Suprapubic skin (tissue), 4 donors: ENCODE data around the gene C1S. TPM values are rescaled to one million over a fixed set of nuclear protein-coding genes. Genes with fewer than 3 reads are reported as not detected.

Experiments
- DNase-seq, 2 donors: peaks; one replicate each; pipeline ENCODE4 v3.0.0-alpha.2; 2019; ENCODE audit warnings: low spot score in 2 of 2
- H3K27ac ChIP-seq: fragments of 200-600 bp; sonication (generic); one replicate; pipeline ENCODE4 v1.5.1; 2019
- H3K27me3 ChIP-seq: fragments of 200-600 bp; sonication (generic); one replicate; pipeline ENCODE4 v1.5.1; 2019
- H3K36me3 ChIP-seq: fragments of 200-600 bp; sonication (generic); one replicate; pipeline ENCODE4 v1.5.1; 2019
- H3K4me1 ChIP-seq: fragments of 200-600 bp; sonication (generic); one replicate; pipeline ENCODE4 v1.5.1; 2019
- H3K4me3 ChIP-seq: fragments of 200-600 bp; sonication (generic); one replicate; pipeline ENCODE4 v1.5.1; 2019; ENCODE audit warnings: mild to moderate bottlenecking
- H3K9me3 ChIP-seq: fragments of 200-600 bp; sonication (generic); one replicate; pipeline ENCODE4 v1.5.1; 2019
- EP300 ChIP-seq: sonication (generic); formaldehyde crosslinking; IDR thresholded peaks from one replicate; pipeline ENCODE4 v1.6.1; 2017; ENCODE audit warnings: antibody characterized with exemption
- POLR2A ChIP-seq, 2 donors: fragments of 450-650 bp; IDR thresholded peaks; one replicate each; pipeline ENCODE4 v1.6.1; 2017; ENCODE audit warnings: antibody characterized with exemption in 2 of 2, mild to moderate bottlenecking in 2 of 2, moderate library complexity in 2 of 2
- POLR2AphosphoS5 ChIP-seq, 3 donors: sonication (generic); formaldehyde crosslinking; IDR thresholded peaks; one replicate each; pipeline ENCODE4 v1.6.1; 2017; ENCODE audit warnings: antibody characterized with exemption in 3 of 3
- WGBS: methylation state at CpG from one replicate; pipeline ENCODE4 v1.1.5; 2018; 5-methylcytosine and 5-hydroxymethylcytosine counted together
- total RNA-seq, 4 donors: library from RNA; depleted of rRNA; stranded (reverse); fragments of >200 nt; gene quantifications; one replicate each; pipeline ENCODE4 v1.1.0, GENCODE V29; 2016
- TF ChIP-seq, protein P1 (sequence below), 2 donors: fragments of 200-600 bp in 1 of 2; fragments of 450-650 bp in 1 of 2; sonication (generic) in 1 of 2; IDR thresholded peaks; one replicate each; pipeline ENCODE4 v1.5.1; 2016 to 2019; ENCODE audit warnings: antibody characterized with exemption in 2 of 2, mild to moderate bottlenecking in 1 of 2, moderate library complexity in 1 of 2

C1S gene
- total RNA-seq, 4 donors from 2014 or later, result 62.6 to 99.6 (median 65.6) TPM

DNA sequence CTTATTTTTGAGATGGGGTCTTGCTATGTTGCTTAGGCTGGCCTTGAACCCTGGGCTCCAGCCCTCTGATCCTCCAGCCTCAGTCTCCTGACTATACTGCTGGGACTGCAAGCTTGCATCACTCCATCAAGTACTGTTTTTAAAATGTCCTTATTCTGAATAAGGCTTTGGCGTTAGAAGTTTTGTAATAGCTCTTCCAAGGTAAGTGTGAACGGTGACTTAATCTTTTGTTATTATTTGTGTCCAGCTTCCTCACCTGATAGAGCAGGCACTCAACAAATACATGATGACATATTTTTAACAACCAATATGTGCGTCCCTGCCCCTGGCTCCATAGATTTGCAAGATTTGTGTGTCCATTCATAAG lies 47.1 kb downstream of the C1S start:
- DNase-seq, result peak in 1 of 2 donors; percentile 33
- Histone ChIP-seq H3K4me1 (peaks cover 31% of the 10 kb centered on the region), H3K27ac (peak overlapping the region; percentile 97), H3K27me3 (no peaks in the 10 kb centered on the region), H3K36me3 (peaks cover 6% of the 10 kb centered on the region), H3K9me3 (no peaks in the 10 kb centered on the region), H3K4me3 (peak overlapping the region; percentile 63)
- TF ChIP-seq EP300 (no peak), POLR2A (IDR thresholded peaks at IDR 0.05) (no peak), POLR2AphosphoS5 (IDR thresholded peaks at IDR 0.05) (no peak)
- TF ChIP-seq, protein P1, sequence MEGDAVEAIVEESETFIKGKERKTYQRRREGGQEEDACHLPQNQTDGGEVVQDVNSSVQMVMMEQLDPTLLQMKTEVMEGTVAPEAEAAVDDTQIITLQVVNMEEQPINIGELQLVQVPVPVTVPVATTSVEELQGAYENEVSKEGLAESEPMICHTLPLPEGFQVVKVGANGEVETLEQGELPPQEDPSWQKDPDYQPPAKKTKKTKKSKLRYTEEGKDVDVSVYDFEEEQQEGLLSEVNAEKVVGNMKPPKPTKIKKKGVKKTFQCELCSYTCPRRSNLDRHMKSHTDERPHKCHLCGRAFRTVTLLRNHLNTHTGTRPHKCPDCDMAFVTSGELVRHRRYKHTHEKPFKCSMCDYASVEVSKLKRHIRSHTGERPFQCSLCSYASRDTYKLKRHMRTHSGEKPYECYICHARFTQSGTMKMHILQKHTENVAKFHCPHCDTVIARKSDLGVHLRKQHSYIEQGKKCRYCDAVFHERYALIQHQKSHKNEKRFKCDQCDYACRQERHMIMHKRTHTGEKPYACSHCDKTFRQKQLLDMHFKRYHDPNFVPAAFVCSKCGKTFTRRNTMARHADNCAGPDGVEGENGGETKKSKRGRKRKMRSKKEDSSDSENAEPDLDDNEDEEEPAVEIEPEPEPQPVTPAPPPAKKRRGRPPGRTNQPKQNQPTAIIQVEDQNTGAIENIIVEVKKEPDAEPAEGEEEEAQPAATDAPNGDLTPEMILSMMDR (IDR thresholded peaks at IDR 0.05), result no peak
- WGBS, result 28% methylated on average over 3 of the region's 3 CpGs

DNA sequence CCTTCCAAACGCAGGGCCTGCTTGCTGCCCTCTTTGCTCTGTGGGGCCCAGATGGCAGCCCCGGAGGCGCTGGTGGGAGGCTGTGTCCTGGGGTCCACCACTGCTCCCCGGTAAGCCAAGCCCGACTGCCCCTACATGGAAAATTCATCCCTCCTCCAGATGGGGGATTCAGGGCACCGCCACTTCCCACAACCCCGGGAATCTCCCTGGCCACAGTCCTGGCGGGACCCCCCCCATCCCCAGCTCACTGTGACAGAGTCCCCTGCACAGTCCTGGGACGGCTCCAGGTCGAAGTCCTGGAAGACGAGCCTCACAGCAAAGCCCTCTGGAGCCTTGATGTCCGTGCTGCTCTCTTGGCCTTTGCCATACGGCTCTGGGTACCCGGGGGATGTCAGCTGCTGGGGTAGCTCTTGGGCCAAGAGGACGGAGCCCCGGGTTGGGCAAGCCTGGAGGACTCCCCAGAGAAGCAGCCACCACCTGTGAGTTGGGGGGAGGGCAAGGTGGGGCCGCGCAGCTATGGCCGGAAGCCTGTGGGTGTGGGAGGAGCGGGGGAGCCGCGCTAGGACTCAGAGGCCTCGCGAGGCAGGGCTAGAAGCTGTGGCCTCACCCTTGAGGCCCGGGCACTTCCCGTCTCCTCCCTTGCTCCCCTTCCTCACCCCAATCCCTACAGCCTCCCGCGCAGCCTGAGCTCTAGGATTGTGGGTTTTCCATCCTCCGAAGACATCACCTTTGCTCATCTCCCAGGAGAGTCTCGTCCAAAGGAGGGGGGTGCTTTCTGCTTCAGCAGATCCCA lies 47.7 kb downstream of the C1S start:
- Histone ChIP-seq H3K4me1 (peaks cover 33% of the 10 kb centered on the region), H3K4me3 (peak overlapping the region; percentile 63), H3K27ac (peak overlapping the region; percentile 97), H3K9me3 (no peaks in the 10 kb centered on the region), H3K27me3 (no peaks in the 10 kb centered on the region), H3K36me3 (peaks cover 6% of the 10 kb centered on the region)
- TF ChIP-seq POLR2AphosphoS5 (IDR thresholded peaks at IDR 0.05), result peak in 1 of 3 donors; percentile 60
- TF ChIP-seq, protein P1 (IDR thresholded peaks at IDR 0.05), result no peak
- TF ChIP-seq EP300, result no peak
- peak in 1 of 2 donors; percentile 80 for TF ChIP-seq POLR2A (IDR thresholded peaks at IDR 0.05)
- DNase-seq, result peak; percentile 88 to 90
- 16% methylated on average over 5 of the region's 30 CpGs for WGBS

DNA sequence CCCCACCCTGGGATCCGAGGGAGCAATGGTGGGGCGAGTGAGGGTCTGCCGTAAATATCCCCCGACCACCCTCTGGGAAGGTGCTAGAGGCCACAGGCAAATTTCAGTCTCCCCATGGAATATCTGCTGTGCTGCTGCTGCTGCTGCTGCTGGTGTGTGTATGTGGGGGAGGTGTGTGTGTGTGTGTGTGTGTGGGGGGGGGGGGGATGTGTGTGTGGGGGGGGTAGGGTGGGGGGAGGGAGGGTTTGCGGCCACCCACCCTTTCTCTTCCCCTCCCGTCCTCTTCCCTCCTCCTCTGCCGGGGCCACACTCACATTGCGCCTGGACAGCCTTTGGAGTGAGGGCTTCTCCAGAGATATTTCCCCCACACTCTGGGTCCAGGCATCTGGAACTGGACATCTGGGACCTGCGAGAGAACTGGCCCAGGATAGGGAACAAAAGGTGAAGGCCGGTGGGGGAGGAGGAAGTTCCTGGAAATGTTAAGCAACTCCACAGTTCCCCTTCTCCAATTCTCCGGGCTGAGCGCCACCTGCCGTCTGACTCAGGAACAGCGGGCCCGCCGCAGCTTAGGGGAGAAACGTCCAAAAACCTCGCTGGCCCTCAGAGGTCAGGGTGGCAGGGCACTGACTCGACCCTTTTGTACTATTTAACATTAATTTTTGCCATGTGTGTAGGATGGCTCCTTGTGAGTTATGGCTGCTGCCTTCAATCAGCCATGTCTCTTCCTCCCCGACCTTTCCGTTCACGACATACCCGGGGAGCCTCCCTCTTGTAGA lies 48.5 kb downstream of the C1S start, which contains the start of gene C1RL:
Gene C1RL (minus strand): TSS at position 419 of the 776 bp plus-strand sequence. CDS start 34 bp downstream, at position 385.
- peak within 1 kb of the TSS; percentile 97 for H3K27ac ChIP-seq
- TF ChIP-seq EP300 (peak; percentile 33), POLR2AphosphoS5 (IDR thresholded peaks at IDR 0.05) (peak in 2 of 3 donors; percentile 81 to 84), POLR2A (IDR thresholded peaks at IDR 0.05) (no peak)
- TF ChIP-seq, protein P1 (IDR thresholded peaks at IDR 0.05), result peak; percentile 93 to 99
- 12% methylated on average over 22 of the region's 23 CpGs for WGBS
- H3K4me3 ChIP-seq, result peak within 1 kb of the TSS; percentile 63
- peak; percentile 96 to 97 for DNase-seq
- H3K9me3 ChIP-seq, result no peaks in the 10 kb centered on the region
- H3K27me3 ChIP-seq, result no peaks in the 10 kb centered on the region
- peaks cover 5% of the 10 kb centered on the region for H3K36me3 ChIP-seq
- peaks cover 38% of the 10 kb centered on the region for H3K4me1 ChIP-seq

DNA sequence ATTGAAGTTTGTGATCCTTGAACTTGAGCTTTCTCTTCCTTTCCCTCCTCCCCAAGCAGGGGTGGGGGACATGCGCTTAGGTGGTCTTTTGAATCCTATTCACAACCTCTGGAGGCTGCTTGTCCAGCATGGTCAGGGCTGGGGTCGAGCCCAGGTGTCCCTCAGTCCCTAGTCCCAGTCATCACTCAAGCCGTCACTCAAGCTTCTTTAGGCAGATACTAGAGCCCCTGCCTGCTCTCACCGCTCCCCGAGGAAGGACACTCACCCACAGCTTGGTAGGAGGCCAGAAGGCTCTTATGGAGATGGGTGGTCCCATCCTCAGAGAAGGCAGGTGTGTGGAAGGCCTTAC lies 49.0 kb downstream of the C1S start:
- 64% methylated on average over 5 of the region's 5 CpGs for WGBS

More for the DNA sequence above, 49.0 kb downstream of the C1S start:
- peak overlapping the region; percentile 97 for H3K27ac ChIP-seq
- H3K36me3 ChIP-seq, result no peaks in the 10 kb centered on the region
- peak overlapping the region; percentile 63 for H3K4me3 ChIP-seq
- no peaks in the 10 kb centered on the region for H3K9me3 ChIP-seq
- peak in 1 of 2 donors; percentile 62 for DNase-seq
- H3K27me3 ChIP-seq, result no peaks in the 10 kb centered on the region
- peaks cover 38% of the 10 kb centered on the region for H3K4me1 ChIP-seq
- TF ChIP-seq, protein P1 (IDR thresholded peaks at IDR 0.05), result no peak
- TF ChIP-seq POLR2AphosphoS5 (IDR thresholded peaks at IDR 0.05), result no peak
- no peak for TF ChIP-seq EP300
